ENCODE measurements around the gene SERPINE2. TPM values are rescaled to one million over a fixed set of nuclear protein-coding genes. Genes with fewer than 3 reads are reported as not detected.
"Not testable (repeated sequence)": the region's sequence is repeated elsewhere in the genome, so short reads cannot be mapped to it uniquely, and the experiment has no call there.

Gene SERPINE2
- total RNA-seq, 1 experiment from 2014 or later = 0.20 TPM

DNA sequence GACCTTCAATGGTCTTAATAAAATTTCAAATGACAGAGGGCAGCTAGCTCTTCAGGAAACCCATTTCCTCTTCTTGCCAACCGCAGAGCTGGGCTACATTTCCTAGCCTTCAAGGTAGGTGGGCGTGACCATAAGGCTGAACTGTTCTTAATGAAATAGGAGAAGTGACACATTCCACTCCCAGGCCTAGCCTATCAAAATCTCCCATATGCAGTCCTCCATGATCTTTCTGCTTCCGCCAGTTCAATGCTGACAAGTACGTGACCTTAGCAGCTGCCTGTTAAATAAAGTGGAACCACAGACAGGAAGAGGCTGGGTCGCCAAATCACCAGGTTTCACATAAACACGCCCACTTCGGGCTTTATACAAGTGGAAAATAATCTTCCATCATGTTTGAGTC is 13.2 kb downstream of the SERPINE2 start:
- in situ Hi-C loops (cut with HindIII; ENCODE audit: low sequenced_read_pairs) = no loop called here
- DNase-seq (ENCODE audit: low spot score) = no peak

- DNase-seq (ENCODE audit: low spot score) = no peak
- in situ Hi-C loops (cut with HindIII; ENCODE audit: low sequenced_read_pairs) = no loop called here
Measured at GRCh38 chr2:224024270-224024669, 14.8 kb downstream of the SERPINE2 start.

- DNase-seq (ENCODE audit: low spot score) = no peak
- in situ Hi-C loops (cut with HindIII; ENCODE audit: low sequenced_read_pairs) = no loop called here
Measured at GRCh38 chr2:224023188-224023587, 15.9 kb downstream of the SERPINE2 start.

- DNase-seq (ENCODE audit: low spot score) = no peak
- in situ Hi-C loops (cut with HindIII; ENCODE audit: low sequenced_read_pairs) = no loop called here
Measured at GRCh38 chr2:224022486-224022885, 16.6 kb downstream of the SERPINE2 start.

DNA sequence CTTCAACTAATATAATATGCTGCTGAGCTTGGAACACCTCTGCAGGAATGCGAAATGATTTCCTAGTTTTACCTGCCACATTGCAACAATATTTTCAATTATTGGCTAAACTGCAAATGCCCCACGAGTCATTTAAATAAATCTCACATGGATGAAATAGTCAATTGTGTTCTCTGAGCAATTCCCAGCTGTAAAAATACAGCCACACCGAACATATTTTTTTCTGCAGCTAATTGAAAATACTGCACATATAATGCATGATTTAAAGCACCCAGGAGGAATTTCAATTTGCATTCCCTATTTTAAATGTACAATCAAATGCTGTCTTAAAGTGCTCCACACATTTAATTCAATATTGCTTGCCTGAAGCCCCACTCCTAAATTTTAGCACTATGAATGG is 18.6 kb downstream of the SERPINE2 start:
- no peak for DNase-seq (ENCODE audit: low spot score)
- in situ Hi-C loops (cut with HindIII; ENCODE audit: low sequenced_read_pairs) = no loop called here

GRCh38 chr2:224017957-224018356 is 21.1 kb downstream of the SERPINE2 start:
- no peak for DNase-seq (ENCODE audit: low spot score)
- in situ Hi-C loops (cut with HindIII; ENCODE audit: low sequenced_read_pairs) = no loop called here

GRCh38 chr2:224016963-224017362 is 22.1 kb downstream of the SERPINE2 start:
- DNase-seq (ENCODE audit: low spot score) = no peak
- in situ Hi-C loops (cut with HindIII; ENCODE audit: low sequenced_read_pairs) = no loop called here

DNA sequence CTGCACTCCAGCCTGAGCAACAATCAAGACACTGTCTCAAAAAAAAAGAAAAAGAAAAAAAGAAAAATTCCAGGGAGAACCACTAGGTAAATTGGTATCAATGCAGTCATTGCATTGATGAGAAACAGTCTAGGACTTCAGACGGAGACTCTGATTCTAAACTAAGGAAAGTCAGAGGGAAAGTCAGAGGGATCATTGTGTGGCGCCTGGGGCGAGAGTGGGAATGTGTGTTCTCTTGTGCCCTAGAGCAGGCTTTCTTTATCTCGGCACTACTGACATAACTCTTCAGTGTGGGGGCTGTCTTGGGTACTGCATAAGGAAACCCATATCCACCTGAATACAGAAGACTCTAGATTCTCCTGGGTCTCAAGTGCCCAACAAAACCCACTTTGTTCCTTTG is 24.8 kb downstream of the SERPINE2 start:
- no peak for DNase-seq (ENCODE audit: low spot score)
- in situ Hi-C loops (cut with HindIII; ENCODE audit: low sequenced_read_pairs) = no loop called here

DNA sequence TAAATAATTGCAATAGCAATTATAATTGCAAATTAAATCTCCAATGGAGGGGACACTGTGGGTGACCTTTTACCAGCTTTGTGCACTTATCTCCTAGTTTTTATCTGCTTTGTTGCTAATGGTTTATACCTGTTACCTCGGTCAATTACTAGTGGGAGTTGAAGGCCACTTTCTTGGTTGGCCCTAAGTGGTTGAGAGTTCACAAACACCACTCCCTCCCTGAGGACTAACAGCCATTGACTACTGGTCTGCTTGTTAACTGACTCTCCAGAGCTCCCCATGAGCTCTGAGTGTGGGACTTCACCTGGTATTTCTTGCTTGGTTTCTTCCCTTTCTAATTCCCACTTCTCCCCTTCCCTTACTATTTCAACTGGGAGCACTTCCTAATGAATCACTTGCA is 27.2 kb downstream of the SERPINE2 start:
- no peak for DNase-seq (ENCODE audit: low spot score)
- in situ Hi-C loops (cut with HindIII; ENCODE audit: low sequenced_read_pairs) = no loop called here

GRCh38 chr2:224009605-224010315 is 29.3 kb downstream of the SERPINE2 start:
- DNase-seq (ENCODE audit: low spot score) = no peak
- in situ Hi-C loops (cut with HindIII; ENCODE audit: low sequenced_read_pairs) = no loop called here

DNA sequence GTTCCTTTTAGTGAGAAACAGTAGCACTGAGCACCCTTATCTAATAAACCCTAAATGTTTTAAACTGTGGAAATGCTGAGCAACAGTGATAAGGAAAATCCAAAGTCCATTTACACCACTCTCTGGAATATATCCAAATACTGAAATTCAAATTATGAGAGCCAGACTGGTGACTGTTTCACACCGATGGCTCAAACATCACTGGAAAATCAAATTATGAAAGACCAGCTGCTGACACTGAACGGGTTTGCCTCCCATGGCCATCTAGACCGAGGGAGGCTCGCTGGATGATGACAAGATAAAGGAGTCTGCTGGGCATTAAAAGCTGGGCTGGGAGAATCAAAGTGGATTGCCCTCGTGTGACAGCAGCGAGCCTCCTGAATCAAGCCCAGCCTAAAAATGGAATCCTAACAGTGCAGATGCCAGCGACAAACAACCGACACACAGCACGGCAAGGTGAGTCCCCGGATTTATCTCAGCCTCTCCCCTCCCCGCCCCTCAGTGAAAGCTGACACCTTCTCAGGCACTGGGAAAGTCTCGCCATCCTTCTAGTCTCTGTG is 30.3 kb downstream of the SERPINE2 start:
- in situ Hi-C loops (cut with HindIII; ENCODE audit: low sequenced_read_pairs) = no loop called here
- DNase-seq (ENCODE audit: low spot score) = no peak

DNA sequence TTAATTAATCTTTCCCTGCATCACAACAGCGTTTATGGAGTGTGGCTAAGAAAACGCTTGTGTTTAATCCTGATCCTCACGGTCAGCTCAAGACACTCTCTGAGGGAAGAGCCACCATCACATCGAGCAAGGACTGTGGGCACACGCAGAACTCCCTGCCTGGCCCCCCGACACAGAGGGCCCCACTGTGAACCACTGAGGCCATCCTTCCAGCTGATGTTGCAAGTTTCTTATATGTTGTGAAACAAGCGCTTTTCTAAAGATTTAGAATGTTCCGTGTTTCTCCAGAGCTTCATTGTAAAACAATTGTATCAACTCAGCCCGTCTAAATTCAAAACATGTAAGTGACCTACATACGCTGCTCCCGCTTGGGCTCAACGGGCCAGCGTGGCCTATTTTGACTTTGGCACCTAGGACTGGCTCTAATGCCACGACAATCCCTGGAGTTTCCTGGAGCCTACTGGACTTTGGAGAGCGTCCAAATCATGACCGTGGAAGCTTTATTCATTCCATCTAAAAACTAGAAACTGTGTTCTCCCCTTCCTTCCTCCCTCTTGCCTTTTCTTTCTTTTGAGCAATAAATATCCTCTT is 34.9 kb downstream of the SERPINE2 start:
- in situ Hi-C loops (cut with HindIII; ENCODE audit: low sequenced_read_pairs) = no loop called here
- peak; percentile 82 for DNase-seq (ENCODE audit: low spot score)

- in situ Hi-C loops (cut with HindIII; ENCODE audit: low sequenced_read_pairs); DNase-seq (ENCODE audit: low spot score): not testable (repeated sequence)
Measured at GRCh38 chr2:224000662-224001061, 38.4 kb downstream of the SERPINE2 start.

DNA sequence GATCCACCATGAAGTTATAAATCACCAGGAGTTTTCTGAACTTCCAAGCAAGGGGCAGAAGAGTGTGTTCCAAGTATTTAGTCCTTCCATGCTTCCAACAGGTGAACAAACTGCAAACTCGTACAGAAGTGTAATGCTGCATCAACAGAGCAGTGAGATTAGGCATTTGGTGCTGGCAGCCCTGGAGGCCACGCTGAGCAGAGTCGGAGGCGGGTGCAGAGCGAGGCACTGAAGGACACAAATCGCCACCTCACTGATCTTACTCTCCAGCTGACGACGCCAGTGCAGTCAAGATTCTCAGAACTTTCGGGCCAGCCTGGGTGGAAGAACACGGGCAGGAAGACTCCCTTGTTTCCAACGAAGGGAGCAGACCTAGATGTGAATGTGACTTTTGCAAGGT is 39.2 kb downstream of the SERPINE2 start:
- in situ Hi-C loops (cut with HindIII; ENCODE audit: low sequenced_read_pairs) = no loop called here
- no peak for DNase-seq (ENCODE audit: low spot score)

- no peak for DNase-seq (ENCODE audit: low spot score)
- in situ Hi-C loops (cut with HindIII; ENCODE audit: low sequenced_read_pairs) = no loop called here
Measured at GRCh38 chr2:223998948-223999347, 40.1 kb downstream of the SERPINE2 start.

DNA sequence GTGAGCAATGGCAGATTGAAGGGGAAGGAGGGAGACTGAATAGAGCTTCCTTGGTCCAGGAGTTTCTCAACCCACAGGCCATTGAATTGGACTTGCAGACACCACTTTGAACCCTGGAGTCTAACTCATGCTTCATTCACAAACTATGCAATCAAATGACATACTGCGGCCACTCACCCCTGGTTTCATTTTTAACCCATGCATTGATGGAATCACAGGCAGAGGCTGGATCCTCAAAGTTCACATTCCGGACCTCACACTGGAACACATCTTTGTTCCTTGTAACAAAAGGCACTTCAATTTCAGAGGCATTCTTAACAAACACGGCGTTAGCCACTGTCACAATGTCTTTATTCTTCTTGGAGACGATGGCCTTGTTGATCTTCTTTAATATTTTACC is 41.1 kb downstream of the SERPINE2 start:
- no peak for DNase-seq (ENCODE audit: low spot score)
- in situ Hi-C loops (cut with HindIII; ENCODE audit: low sequenced_read_pairs) = no loop called here

- in situ Hi-C loops (cut with HindIII; ENCODE audit: low sequenced_read_pairs) = no loop called here
- no peak for DNase-seq (ENCODE audit: low spot score)
Measured at GRCh38 chr2:223996391-223996790, 42.7 kb downstream of the SERPINE2 start.

- DNase-seq (ENCODE audit: low spot score) = no peak
- in situ Hi-C loops (cut with HindIII; ENCODE audit: low sequenced_read_pairs) = no loop called here
Measured at GRCh38 chr2:223995569-223995968, 43.5 kb downstream of the SERPINE2 start.

GRCh38 chr2:223994562-223995162 is 44.4 kb downstream of the SERPINE2 start:
- DNase-seq (ENCODE audit: low spot score) = no peak
- in situ Hi-C loops (cut with HindIII; ENCODE audit: low sequenced_read_pairs) = no loop called here

DNA sequence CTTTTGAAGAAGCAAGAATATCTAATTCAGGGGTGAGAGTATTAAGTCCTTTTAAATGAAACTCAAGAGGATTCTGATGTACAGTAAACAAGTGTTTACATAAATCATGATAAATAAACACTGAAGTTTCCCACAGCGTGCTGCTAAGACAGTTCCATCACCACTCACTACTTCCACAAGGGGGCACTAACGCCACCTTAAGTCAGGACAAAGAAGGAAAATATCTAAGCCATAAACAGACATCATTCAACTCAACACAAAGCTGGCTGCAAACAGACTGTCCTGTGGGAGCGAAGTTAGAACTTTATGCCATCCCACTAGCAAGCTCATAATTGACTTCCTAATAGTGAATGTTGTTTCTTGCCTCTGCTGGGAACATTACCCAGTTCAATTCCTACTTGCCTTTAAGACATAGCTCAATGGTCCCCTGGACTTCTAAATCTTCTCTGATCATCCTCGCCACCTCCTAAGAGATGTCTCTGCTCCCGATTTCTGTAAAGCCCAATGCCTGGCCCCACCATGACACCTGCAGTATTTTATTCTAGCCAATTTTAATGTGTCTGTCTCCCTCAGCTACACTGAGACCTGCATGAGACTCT is 45.4 kb downstream of the SERPINE2 start:
- DNase-seq (ENCODE audit: low spot score) = peak; percentile 66
- in situ Hi-C loops (cut with HindIII; ENCODE audit: low sequenced_read_pairs) = no loop called here
